Fibroblast of mammary gland (primary cell): ENCODE data around the gene CHD5.
A peak's percentile ranks its signal among the peaks of the same experiment; 100 is the strongest.

Experiments
- DNase-seq: peaks from one replicate; pipeline ENCODE4 v3.0.0-alpha.2; 2010; ENCODE audit warnings: low read depth
- H3K4me3 ChIP-seq: 2 replicates; pipeline ENCODE4 v1.5.1; 2011; ENCODE audit warnings: low read depth, mild to moderate bottlenecking, low read length, moderate library complexity; ENCODE audit not compliant: control insufficient read depth
- TF ChIP-seq, protein P1 (sequence below): conservative IDR thresholded peaks from 2 replicates; pipeline ENCODE4 v1.5.1; 2011; ENCODE audit warnings: low read depth, low read length, inconsistent platforms; ENCODE audit not compliant: control insufficient read depth, insufficient read depth

CHD5 gene

DNA sequence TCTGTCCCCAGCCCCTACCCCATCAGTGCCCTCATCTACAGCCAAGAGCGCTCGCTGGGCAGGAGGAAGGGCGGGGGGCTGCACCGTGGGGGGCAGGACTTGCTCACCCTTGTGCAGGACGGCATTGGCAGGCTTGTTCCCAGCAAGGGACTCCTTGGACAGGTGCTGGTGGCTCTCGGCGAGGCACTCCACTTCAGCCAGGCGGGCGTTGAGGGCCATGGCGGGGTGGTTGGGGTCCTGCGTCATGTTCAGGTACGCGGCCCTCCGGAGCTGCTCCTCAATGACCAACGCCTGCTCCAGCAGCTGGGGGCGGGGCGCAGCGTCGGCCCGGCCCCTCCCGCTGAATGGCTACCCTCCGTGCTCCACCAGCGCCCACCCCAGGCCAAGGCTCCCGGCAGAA lies 70.4 kb downstream of the CHD5 start:
- no peak for DNase-seq
- H3K4me3 ChIP-seq, result no peak overlapping the region
- TF ChIP-seq, protein P1, sequence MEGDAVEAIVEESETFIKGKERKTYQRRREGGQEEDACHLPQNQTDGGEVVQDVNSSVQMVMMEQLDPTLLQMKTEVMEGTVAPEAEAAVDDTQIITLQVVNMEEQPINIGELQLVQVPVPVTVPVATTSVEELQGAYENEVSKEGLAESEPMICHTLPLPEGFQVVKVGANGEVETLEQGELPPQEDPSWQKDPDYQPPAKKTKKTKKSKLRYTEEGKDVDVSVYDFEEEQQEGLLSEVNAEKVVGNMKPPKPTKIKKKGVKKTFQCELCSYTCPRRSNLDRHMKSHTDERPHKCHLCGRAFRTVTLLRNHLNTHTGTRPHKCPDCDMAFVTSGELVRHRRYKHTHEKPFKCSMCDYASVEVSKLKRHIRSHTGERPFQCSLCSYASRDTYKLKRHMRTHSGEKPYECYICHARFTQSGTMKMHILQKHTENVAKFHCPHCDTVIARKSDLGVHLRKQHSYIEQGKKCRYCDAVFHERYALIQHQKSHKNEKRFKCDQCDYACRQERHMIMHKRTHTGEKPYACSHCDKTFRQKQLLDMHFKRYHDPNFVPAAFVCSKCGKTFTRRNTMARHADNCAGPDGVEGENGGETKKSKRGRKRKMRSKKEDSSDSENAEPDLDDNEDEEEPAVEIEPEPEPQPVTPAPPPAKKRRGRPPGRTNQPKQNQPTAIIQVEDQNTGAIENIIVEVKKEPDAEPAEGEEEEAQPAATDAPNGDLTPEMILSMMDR, result no peak

DNA sequence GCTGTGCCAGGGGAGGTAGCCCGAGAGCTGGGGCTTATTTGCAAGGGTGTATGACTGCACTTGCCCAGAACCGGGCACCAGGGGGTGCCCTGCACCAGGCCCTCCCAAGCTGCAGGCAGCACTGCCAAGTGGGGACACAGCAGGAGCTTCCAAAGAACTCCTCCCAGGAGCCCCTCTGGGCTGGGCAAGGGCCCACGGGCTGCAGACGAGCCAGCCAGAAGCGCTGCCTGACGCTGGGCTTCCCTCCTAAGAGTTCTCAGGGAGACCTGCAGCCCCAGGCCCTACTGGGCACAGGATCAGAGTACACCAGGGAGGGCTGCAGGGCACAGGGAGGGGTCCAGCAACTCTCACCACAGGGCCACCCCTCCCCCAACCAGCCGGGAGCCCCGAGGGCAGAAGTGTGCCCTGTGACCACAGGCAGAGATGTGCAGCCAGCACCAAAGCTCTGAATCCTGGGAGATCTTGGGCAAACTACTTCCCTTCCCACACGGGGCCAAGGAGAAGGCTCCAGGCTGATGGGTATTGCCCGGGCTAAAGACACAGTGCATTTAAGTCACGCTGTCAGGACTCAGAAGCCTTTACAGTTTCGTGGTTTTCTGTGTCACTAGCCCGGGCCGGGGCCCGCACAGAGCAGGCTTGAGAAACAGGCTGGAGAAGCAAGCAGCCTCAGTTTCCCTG lies 71.0 kb downstream of the CHD5 start:
- TF ChIP-seq, protein P1, result peak; percentile 53
- DNase-seq, result peak; percentile 51
- H3K4me3 ChIP-seq, result no peak overlapping the region

DNA sequence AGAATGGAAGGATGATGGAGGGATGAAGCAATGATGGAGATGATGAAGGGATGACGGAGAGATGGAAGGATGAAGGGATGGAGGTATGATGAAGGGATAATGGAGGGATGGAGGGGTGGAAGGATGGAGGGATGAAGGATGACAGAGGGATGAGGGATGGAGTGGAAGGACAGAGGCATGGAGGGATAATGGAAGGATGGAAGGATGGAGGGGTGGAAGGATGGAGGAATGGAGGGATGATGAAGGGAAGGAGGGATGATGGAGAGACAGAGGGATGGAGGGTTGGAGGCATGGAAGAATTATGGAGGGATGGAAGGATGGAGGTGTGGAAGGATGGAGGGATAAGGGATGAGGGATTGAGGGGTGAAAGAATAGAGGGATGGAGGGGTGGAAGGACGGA lies 71.6 kb downstream of the CHD5 start:
- no peak for DNase-seq
- TF ChIP-seq, protein P1, result no peak
- H3K4me3 ChIP-seq, result no peak overlapping the region

DNA sequence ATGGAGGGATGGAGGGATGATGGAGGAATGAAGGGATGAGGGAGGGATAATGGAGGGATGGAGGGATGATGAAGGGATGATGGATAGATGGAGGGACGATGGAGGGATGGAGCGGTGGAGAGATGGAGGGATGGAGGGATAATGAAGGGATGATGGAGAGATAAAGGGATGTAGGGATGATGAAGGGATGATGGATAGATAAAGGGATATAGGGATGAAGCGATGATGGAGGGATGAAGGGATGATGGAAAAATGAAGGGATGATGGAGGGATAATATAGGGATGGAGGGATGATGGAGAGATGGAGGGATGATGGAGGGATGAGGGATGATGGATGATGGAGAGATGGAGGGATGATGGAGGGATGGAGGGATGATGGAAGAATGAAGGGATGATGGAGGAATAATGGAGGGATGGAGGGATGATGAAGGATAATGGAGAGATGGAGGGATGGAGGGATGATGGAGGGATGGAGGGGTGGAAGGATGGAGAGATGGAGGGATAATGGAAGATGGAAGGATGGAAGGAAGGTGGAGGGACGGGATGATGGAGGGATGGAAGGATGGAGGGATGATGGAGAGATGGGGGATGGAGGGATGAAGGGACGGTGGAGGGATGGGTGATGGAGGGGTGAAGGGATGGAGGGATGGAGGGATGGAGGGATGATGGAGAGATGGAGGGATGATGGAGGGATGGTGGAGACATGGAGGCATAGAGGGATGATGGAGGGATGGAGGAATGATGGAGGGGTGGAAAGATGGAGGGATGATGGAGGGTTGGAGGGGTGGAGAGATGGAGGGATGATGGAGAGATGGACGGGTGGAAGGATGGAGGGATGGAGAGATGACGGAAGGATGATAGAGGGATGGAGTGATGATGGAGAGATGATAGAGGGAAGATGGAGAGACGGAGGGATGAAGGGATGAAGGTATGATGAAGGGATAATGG lies 72.4 kb downstream of the CHD5 start:
- TF ChIP-seq, protein P1, result no peak
- no peak for DNase-seq
- no peak overlapping the region for H3K4me3 ChIP-seq

DNA sequence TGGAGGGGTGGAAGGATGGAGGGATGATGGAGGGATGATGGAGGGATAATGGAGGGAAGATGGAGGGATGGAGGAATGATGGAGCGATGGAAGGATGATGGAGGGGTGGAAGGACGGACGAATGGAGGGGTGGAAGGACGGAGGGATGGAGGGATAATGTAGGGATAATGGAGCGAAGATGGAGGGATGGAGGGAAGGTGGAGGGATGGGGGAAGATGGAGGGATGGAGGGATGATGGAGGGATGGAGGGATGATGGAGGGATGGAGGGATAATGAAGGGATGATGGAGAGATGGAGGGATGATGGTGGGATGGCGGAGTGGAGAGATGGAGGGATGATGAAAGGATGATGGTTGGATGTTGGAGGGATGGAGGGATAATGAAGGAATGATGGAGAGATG lies 73.1 kb downstream of the CHD5 start:
- TF ChIP-seq, protein P1, result no peak
- DNase-seq, result no peak

DNA sequence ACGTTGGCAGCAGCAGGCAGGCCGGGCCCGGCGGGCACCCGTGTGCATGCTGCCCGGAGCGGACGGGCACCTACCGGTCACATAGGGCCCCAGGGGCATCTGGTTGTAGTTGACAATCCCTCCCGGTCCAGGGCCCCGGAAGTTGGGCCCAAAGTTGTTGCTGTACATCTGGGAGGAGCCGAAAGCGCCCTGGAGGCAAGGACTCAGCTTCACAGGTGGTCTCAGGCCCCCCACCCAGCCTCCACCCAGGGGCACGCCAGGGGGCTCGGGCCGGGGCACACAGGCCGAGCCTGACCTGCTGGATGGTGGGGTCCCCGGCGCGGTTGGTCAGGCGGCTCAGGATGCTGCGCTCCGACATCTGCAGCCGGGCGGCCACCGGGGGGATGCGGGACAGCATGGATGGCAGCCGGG lies 73.8 kb downstream of the CHD5 start:
- TF ChIP-seq, protein P1, result no peak
- DNase-seq, result no peak
- H3K4me3 ChIP-seq, result no peak overlapping the region

More for the DNA sequence above, 73.1 kb downstream of the CHD5 start:
- no peak overlapping the region for H3K4me3 ChIP-seq
